Stimulated activated naive CD8-positive, alpha-beta T cell treated with anti-CD3 and anti-CD28 coated beads, Interleukin-15, amount 100 ng/mL, for 72 hours (primary cell): ENCODE results near the gene HPGD.

Experiments used
- ATAC-seq: fragments of 150-1000 bp; cut with Tn5 transposase; 2 replicates; pipeline ENCODE4 v1.10.0; 2021; ENCODE audit warnings: mild to moderate bottlenecking, moderate library complexity
- DNase-seq, 2 donors: peaks; one replicate each; pipeline ENCODE4 v3.0.0; 2021 to 2022
- H3K27ac Mint-ChIP-seq, 2 donors: one replicate each; pipeline ENCODE4 v1.8.0; 2022; ENCODE audit warnings: mild to moderate bottlenecking in 2 of 2, mixed read lengths in 2 of 2, moderate library complexity in 2 of 2
- H3K27me3 Mint-ChIP-seq: one replicate; pipeline ENCODE4 v1.8.0; 2022; ENCODE audit warnings: mixed read lengths
- H3K4me1 Mint-ChIP-seq: one replicate; pipeline ENCODE4 v1.8.0; 2022; ENCODE audit warnings: mild to moderate bottlenecking, mixed read lengths
- H3K4me3 Mint-ChIP-seq, 2 donors: one replicate each; pipeline ENCODE4 v1.8.0; 2022; ENCODE audit warnings: mild to moderate bottlenecking in 2 of 2, mixed read lengths in 2 of 2, moderate library complexity in 1 of 2
- H3K9me3 Mint-ChIP-seq, 2 donors: one replicate each; pipeline ENCODE4 v1.8.0; 2022; ENCODE audit warnings: mixed read lengths in 2 of 2

Gene HPGD

GRCh38 chr4:174461466-174462106, 60.7 kb downstream of the HPGD start:
- Mint-ChIP-seq H3K4me3 (no peak overlapping the region), H3K27ac (no peak overlapping the region), H3K9me3 (peaks cover 7 to 8% of the 10 kb centered on the region in 2 donors), H3K4me1 (no peaks in the 10 kb centered on the region), H3K27me3 (no peaks in the 10 kb centered on the region)
- DNase-seq, result no peak
- no peak for ATAC-seq

GRCh38 chr4:174460684-174461083, 61.6 kb downstream of the HPGD start:
- peaks cover 7 to 8% of the 10 kb centered on the region in 2 donors for H3K9me3 Mint-ChIP-seq
- DNase-seq (no peak), ATAC-seq (no peak)
- H3K27me3 Mint-ChIP-seq, result no peaks in the 10 kb centered on the region
- no peaks in the 10 kb centered on the region for H3K4me1 Mint-ChIP-seq
- H3K27ac Mint-ChIP-seq, result no peak overlapping the region
- H3K4me3 Mint-ChIP-seq, result no peak overlapping the region

- no peak overlapping the region for H3K27ac Mint-ChIP-seq
- DNase-seq, result no peak
- H3K27me3 Mint-ChIP-seq, result no peaks in the 10 kb centered on the region
- ATAC-seq, result no peak
- H3K9me3 Mint-ChIP-seq, result peaks cover 0 to 8% of the 10 kb centered on the region in 2 donors
- H3K4me3 Mint-ChIP-seq, result no peak overlapping the region
- no peaks in the 10 kb centered on the region for H3K4me1 Mint-ChIP-seq
These were observed 64.8 kb downstream of the HPGD start for GRCh38 chr4:174457468-174457867.

- no peak for ATAC-seq
- Mint-ChIP-seq H3K4me1 (no peaks in the 10 kb centered on the region), H3K9me3 (peaks cover 0 to 6% of the 10 kb centered on the region in 2 donors), H3K4me3 (no peak overlapping the region), H3K27ac (no peak overlapping the region), H3K27me3 (no peaks in the 10 kb centered on the region)
- DNase-seq, result no peak
These were observed 67.3 kb downstream of the HPGD start for GRCh38 chr4:174454815-174455473.

GRCh38 chr4:174451718-174452296, 70.5 kb downstream of the HPGD start:
- Mint-ChIP-seq H3K27ac (no peak overlapping the region), H3K27me3 (no peaks in the 10 kb centered on the region), H3K4me1 (no peaks in the 10 kb centered on the region), H3K9me3 (peaks cover 0 to 4% of the 10 kb centered on the region in 2 donors), H3K4me3 (no peak overlapping the region)
- ATAC-seq, result no peak
- no peak for DNase-seq

GRCh38 chr4:174450786-174451125, 71.5 kb downstream of the HPGD start:
- Mint-ChIP-seq H3K9me3 (peaks cover 7 to 15% of the 10 kb centered on the region in 2 donors), H3K27me3 (no peaks in the 10 kb centered on the region), H3K27ac (no peak overlapping the region), H3K4me3 (no peak overlapping the region), H3K4me1 (no peaks in the 10 kb centered on the region)
- no peak for DNase-seq
- ATAC-seq, result no peak

GRCh38 chr4:174449944-174450785, 72.1 kb downstream of the HPGD start:
- no peak overlapping the region for H3K27ac Mint-ChIP-seq
- H3K4me1 Mint-ChIP-seq, result no peaks in the 10 kb centered on the region
- H3K9me3 Mint-ChIP-seq, result peaks cover 7 to 15% of the 10 kb centered on the region in 2 donors
- DNase-seq, result no peak
- H3K27me3 Mint-ChIP-seq, result no peaks in the 10 kb centered on the region
- ATAC-seq, result no peak
- no peak overlapping the region for H3K4me3 Mint-ChIP-seq

GRCh38 chr4:174449152-174449551, 73.1 kb downstream of the HPGD start:
- H3K27ac Mint-ChIP-seq, result no peak overlapping the region
- ATAC-seq (no peak), DNase-seq (no peak)
- no peak overlapping the region for H3K4me3 Mint-ChIP-seq
- H3K4me1 Mint-ChIP-seq, result no peaks in the 10 kb centered on the region
- H3K27me3 Mint-ChIP-seq, result no peaks in the 10 kb centered on the region
- H3K9me3 Mint-ChIP-seq, result peaks cover 7 to 15% of the 10 kb centered on the region in 2 donors

GRCh38 chr4:174444390-174444789, 77.9 kb downstream of the HPGD start:
- Mint-ChIP-seq H3K4me3 (no peak overlapping the region), H3K4me1 (no peaks in the 10 kb centered on the region), H3K27me3 (no peaks in the 10 kb centered on the region), H3K27ac (no peak overlapping the region), H3K9me3 (peaks cover 7 to 23% of the 10 kb centered on the region in 2 donors)
- ATAC-seq (no peak), DNase-seq (no peak)
